KG1 (cell line): ENCODE measurements around the gene PSMD7.
"Not testable (repeated sequence)": the region's sequence is repeated elsewhere in the genome, so short reads cannot be mapped to it uniquely, and the experiment has no call there.

Experiments used
- DNase-seq: peaks from one replicate; lab custom pipeline; 2025; lab: John Stamatoyannopoulos, UW

PSMD7 gene

DNA sequence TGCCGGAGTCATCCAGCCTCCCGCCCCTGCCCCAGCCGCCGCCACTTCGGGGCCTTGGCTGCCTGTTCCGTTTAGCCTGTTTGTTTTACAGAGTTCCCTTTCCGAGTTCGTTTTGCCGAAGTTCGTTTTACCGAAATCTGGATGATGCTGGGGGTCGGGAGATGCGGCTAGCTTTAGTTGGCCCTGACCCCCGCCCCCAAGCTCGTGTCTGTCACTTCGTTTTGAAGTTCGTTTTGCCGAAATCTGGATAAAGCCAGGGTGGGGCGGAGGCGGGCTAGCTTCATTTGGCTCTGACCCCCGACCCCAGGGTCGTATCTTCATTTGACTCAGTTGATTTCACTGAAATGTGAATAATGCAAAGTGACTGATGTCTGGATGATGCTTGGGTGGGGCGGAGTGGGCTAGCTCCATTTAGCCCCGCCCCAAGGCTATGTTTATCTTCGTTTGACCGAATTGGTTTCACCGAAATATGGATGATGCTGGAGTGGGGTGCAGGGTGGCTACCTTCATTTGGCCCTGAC lies 591 bp downstream of the PSMD7 start:
- no peak for DNase-seq

DNA sequence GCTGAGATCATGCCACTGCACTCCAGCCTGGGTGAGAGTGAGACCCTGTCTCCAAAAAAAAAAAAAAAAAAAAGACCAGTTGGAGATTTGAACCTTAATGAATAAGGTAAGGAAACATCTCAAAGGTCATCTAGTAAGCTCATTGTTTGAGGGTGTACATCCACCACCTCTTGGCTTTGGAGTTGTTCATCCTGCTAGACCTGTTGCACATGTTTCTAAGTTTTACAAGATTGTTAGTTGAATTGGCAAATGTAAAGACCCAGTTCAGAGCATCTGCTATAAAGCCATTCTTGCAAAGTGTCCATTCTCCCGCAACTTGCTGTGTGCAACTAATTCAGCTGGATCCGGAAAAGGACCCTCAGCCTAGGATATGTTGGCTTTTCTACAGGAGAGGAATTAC lies 1.5 kb downstream of the PSMD7 start:
- DNase-seq: no peak

DNA sequence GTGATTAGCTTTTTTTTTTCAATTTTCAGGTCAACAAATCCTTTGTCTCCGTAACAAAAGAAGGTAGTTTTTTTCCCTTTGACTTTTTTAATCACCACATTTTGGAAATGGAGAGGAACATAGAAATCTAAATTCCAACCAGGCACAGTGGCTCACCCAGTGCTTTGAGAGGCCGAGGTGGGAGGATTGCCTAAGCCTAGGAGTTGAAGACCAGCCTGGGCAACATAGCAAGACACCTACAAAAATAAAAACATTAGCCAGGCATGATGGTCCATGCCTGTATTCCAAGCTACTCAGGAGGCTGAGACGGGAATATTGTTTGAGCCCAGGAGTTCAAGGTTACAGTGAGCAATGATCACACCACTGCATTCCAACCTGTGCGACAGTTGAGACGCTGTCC lies 5.7 kb downstream of the PSMD7 start:
- DNase-seq: no peak

DNA sequence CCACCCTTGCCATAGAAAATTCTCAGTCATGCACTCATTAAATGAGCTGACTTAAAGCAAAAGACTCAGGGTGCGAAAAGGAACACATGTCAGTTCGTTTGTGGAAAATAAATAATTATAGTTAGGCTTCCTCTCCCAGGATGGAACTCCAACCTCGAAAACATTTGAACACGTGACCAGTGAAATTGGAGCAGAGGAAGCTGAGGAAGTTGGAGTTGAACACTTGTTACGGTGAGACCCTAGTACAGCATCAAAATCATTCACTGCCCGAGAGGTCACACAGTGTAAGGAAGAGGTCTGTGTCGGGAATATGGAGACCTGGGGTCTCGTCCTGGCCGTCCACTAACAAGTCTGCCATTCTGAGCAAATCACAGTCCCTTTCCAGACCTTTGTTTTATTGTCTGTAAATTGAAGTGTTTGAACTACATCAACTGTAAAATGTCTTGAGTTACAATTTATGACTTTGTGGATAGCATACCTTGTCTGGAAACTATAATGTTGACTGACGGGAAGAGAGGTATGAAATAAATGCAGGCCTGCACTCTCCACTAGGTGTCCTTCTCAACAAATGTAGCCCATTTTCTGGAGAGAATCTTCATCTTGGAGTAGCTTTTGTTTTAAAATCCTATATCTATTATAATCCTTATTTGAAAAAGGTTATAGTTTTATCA lies 7.7 kb downstream of the PSMD7 start:
- DNase-seq: no peak

- no peak for DNase-seq
Observed at GRCh38 chr16:74304835-74305176, 8.2 kb downstream of the PSMD7 start.

DNA sequence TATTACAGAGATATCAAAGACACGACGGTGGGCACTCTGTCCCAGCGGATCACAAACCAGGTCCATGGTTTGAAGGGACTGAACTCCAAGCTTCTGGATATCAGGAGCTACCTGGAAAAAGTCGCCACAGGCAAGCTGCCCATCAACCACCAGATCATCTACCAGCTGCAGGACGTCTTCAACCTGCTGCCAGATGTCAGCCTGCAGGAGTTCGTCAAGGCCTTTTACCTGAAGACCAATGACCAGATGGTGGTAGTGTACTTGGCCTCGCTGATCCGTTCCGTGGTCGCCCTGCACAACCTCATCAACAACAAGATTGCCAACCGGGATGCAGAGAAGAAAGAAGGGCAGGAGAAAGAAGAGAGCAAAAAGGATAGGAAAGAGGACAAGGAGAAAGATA lies 8.7 kb downstream of the PSMD7 start:
- no peak for DNase-seq

DNA sequence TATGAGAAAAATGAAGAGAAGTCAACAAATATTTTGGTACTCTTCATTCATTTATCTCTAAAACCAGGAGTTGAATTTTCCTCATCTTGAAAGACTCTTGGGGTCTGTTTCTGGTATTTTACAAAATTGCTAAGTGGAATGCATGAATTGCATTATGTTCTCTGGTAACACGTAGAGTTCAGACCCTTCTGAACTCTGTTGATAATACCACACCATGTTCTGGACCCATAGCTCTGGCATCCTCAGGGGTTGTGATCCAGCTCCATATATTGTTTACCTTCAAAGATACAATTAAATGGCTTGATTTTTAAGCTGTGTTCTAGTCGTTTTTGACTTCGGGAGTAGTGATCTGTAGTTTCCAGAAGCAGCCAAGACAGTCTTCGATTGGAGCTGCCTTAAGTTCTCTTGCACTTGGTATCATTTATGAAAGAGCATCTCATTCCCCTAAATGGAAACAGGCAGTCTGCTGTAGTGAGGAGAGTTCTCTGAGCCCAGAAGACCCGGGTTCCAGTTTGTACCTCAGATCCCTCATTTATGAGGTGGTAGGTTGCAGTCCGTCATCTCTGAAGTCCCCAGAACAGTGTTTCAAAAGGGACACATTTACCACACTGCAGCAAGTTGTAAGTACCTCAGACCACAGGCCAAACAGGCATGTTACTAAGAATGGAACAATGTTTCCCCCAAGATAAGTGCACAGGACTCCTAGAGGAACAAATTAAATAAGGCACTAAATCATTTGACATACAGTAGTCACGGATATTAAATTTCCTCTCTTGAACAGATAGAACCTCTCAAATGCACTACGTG lies 9.6 kb downstream of the PSMD7 start:
- DNase-seq: no peak

- DNase-seq: no peak
Observed at GRCh38 chr16:74307383-74307782, 10.8 kb downstream of the PSMD7 start.

DNA sequence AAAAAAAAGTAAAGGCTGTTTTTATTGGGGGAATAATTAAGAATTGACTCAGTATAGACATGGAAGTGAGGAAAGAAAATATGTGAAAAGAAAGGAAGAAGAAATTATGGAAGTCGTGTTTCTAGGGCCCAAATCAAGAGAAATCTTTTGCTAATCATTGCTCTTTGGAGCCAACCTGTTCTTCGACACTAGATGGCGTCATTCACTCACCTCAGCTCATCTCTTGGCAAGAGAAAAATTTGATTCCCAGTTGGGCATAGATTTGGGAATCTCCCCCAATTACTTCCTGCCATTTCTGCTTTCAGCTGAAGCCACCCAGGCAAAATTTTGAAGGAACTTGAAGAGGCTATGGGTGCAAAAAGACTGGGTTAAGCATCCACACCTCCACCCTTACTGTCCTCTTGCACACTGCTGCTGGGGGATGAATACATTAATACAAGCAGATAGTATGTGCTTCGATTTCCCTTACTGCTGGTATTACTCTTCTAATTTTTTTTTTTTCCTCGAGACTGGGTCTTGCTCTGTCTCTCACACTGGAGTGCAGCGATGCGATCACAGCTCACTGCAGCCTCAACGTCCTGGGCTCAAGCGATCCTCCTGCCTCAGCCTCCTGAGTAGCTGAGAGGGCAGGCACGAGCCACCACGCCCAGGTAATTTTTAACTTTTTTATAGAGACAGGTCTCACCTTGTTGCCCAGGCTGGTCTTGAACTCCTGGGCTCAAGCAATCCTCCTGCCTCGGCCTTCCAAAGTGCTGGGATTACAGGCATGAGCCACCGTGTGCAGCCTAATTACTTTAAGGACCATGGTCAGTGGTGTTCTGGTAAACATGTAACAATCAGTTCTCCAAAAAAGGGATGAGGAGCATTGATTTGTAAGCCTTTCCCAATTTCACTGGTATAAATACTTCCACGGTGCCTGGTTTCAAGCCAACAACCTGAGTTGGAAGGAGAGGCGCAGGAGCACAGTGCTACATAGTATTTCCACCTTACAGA lies 13.5 kb downstream of the PSMD7 start:
- DNase-seq: peak; percentile 4

DNA sequence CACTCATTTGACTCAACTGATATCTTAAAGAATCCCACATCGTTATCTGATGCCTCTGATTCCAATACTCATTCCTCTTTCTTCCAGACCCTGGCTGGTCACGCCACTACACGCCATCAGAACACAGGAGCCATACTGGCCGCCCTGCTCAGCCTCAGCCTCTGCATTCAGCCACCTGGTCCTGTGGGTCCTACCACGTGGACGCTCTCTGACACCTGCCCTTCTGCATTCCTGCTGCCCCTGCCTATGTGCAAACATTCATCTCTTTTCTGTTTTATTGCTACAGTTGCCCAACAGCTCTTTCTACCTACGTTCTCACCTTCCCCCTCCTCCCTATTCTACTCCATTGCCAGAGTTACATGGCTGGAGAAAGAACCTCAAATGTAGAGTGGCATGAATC lies 18.4 kb downstream of the PSMD7 start:
- DNase-seq: no peak

DNA sequence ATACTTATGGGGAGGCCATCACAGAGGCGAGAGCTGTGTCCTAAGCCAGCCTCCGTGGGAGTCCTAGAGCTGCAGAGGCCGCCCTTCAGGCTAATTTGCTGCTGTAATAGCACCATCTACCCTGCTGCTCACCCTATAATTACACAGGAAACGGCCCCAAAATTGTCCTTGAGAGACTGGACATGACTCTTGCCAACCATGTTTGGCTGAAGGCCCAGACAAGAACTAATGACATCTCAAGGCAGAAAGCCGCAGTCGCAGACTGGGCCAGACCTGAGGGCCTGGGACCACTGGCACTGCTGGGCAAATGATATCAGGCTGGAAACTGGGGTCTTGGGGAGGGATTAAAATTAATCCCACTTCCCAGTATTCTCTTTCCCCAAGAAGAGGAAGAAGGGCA lies 24.1 kb downstream of the PSMD7 start:
- no peak for DNase-seq

- DNase-seq: no peak
Observed at GRCh38 chr16:74321356-74321755, 24.7 kb downstream of the PSMD7 start.

- DNase-seq: no peak
Observed at GRCh38 chr16:74322301-74322710, 25.7 kb downstream of the PSMD7 start.

DNA sequence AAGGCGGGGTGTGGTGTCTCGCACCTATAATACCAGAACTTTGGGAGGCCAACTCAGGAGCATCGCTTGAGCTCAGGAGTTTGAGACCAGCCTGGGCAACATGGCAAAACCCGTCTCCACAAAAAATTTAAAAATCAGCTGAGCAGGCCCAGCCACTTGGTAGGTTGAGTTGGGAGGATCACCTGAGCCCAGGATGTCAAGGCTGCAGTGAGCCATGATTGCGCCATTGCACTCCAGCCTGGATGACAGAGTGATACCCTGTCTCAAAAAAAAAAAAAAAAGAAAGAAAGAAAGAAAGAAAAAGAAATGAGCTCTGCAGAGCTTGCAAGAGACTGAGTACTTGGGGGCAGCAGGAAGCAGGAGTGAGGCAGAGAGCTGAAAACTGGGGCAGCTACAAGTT lies 28.2 kb downstream of the PSMD7 start:
- DNase-seq: not testable (repeated sequence)

DNA sequence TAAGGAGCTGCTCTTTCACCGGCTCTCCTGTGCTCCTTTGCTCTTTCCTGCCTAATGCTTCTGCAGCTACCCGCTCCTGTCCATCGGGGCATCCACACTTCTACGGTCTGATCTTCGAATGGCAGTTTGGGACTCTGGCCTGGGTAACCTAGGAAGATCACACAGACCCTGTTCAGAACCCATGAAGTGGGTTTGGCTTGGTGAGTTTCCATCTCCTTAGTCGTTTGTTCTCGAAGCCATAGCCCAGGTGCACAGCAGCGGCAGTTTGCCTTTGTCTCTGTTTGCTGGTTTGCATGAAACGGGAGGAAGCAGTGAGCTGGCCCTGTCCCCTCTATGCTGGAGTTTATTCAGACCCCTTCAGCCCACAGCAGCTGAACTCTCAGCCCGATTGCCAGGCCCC lies 29.0 kb downstream of the PSMD7 start:
- DNase-seq: no peak

GRCh38 chr16:74328346-74328745 lies 31.7 kb downstream of the PSMD7 start:
- DNase-seq: not testable (repeated sequence)

DNA sequence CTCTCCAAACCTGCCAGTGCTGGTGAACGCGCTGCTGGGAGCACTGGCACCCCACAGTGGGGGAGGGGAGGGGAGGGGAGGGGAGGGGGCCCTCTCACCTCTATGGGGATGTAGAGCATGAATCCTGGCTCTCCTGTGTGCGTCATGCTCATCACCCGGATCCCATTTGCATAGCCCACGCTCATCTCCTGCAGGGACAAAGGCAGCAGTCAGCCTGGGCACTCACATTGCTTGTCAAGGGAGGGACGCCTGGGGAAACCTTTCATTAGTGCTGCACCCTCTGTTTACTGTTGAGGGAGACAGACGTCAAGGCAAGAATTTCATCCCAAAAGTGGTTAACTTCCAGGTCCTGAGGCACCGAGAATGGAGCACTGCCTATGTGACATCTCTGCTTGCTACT lies 35.9 kb downstream of the PSMD7 start:
- not testable (repeated sequence) for DNase-seq

DNA sequence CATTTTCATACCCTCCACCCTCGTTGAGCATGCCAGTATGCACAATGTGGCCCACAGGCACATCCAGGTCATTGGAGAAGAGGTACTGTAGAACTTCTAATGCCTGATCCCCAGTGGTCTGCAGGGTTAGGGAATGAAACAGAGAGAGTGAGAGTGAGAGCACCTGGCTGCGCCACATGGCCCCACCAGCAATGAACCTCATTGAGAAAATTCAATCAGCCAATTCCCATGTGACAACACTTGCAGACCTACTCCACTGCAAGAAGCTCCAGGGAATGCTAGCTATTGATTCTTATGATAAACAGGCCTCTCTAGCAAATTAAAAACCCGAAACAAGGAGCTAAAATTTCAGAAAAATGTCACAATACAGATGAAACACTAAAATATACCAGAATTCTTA lies 40.9 kb downstream of the PSMD7 start:
- DNase-seq: not testable (repeated sequence)

DNA sequence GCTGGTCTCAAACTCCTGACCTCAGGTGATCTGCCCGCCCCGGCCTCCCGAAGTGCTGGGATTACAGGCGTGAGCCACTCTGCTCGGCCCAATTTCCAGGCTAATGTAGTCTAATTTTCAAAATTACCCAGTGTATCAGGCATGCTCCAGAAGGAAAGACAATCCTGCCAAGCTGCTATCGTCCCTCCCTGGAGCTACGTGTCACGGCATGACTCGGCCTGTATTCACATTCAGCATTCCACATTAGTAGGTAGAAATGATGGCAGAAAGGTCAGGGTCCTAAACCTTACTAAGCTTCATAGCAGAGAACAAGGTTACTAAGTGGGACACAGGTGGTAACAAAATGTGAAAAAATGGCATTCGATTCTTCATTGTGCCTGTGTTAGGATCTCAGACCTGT lies 42.6 kb downstream of the PSMD7 start:
- DNase-seq: not testable (repeated sequence)

DNA sequence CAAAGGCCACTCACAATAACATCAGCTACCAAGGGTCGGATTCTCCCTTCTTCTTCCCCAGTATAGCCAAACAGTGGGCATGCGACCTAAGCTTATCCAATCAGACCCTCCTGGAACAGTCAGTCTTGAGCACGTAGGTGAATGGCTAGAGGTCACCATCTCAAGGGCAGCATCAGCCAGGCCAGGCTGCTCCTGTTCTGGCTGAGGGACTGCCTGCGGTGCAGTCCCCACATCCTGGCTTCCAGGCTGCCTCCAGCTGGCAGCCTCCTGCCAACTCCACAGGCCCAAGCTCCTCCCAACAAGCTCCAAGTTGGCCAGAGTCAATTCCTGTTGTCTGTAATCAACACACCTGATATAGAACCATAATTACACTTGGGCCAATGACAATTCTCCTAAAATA lies 56.4 kb downstream of the PSMD7 start:
- not testable (repeated sequence) for DNase-seq
